ENCODE data around the gene PITPNC1.

DNA sequence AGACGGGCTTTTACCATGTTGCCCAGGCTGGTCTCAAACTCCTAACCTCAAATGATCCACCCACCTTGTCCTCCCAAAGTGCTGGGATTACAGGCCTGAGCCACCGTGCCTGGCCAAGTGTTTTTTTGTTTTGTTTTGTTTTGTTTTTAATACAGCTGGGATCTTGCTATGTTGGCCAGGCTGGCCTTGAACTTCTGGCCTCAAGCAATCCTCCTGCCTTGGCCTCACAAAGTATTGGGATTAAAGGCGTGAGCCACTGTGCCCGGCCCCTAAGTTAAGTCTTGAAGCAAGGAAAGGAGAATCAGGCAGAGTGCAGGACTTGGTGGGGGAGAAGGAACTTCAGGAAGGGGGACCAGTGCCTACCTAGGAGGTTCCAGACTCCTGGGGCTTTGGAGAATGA lies 288.9 kb downstream of the PITPNC1 start:
- TF ChIP-seq POLR2A (IDR thresholded peaks at IDR 0.05; ENCODE audit: low read depth, low read length), result no peak
- TF ChIP-seq, protein P1, sequence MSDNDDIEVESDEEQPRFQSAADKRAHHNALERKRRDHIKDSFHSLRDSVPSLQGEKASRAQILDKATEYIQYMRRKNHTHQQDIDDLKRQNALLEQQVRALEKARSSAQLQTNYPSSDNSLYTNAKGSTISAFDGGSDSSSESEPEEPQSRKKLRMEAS (IDR thresholded peaks at IDR 0.05; ENCODE audit: insufficient read depth, insufficient read length), result no peak

Data from endothelial cell of umbilical vein (primary cell).